GM19238 (cell line): ENCODE measurements around the gene PCSK5.
"Not testable (repeated sequence)": the region's sequence is repeated elsewhere in the genome, so short reads cannot be mapped to it uniquely, and the experiment has no call there.

Source experiments
- DNase-seq: peaks from one replicate; pipeline ENCODE4 v3.0.0; 2011; ENCODE audit warnings: low spot score; ENCODE audit not compliant: insufficient read length

Gene PCSK5

DNA sequence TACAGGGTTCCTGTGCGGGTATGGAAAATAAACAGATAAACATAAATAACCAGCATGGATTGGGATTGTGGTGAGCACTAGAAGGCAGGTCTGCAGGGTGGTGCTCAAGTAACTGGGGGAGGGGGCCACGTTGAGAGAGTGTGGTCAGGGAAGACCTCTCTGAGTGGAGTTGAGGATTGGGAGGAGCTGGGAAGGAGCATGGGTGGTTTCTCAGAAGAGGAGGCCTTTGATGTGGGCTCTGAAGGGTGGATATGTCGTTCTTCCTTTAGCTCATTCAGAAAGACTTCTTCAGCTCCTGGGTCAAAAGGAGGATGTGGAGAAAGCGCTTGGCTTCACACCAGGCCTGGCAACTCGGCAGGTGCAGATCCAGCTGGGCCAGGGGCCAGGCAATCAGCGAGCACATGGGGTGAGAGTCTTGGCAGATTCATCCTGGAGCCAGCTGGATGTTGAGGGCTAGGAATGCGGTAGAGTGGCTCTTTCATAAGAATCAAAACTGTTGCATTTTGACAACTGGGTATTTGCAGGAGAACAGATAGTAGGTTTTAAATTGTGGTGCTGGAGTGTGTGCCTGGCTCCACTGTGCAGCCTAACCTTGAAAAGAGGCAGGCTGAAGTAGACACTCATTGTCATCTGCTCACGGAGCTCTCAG is 71.7 kb downstream of the PCSK5 start:
- no peak for DNase-seq

DNA sequence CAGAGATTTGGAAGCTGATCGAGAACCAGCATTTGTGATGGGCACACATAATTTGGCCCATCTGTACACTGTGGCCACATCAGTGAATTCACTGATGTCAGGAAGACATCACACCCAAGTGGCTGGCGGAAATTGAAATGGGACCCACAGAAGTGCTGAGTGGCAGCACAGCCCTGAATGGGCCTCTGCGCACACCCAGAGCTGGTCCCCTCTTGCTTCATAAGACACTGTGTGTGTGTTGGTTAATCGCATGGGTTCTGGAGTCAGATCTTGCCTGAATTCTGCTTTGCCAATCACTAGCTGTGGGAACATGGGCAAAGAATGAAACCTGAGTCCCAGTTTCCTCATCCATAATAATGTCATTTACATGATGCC is 72.2 kb downstream of the PCSK5 start:
- no peak for DNase-seq

DNA sequence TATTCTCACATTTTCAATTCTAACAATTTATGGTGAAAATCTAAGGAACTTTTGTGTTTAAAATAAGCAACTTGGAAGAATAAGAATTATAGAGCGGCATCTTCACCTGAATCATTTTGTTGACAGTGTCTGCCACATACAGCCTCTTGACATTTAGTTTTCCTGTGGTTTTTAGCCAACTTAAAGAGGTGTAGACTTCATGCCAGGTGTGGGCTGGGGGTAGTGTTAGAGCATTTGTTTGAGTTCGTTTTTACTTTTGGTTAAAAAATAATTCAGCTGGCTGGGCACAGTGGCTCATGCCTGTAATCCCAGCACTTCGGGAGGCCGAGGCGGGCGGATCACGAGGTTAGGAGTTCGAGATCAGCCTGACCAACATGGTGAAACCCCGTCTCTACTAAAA is 72.8 kb downstream of the PCSK5 start:
- not testable (repeated sequence) for DNase-seq

DNA sequence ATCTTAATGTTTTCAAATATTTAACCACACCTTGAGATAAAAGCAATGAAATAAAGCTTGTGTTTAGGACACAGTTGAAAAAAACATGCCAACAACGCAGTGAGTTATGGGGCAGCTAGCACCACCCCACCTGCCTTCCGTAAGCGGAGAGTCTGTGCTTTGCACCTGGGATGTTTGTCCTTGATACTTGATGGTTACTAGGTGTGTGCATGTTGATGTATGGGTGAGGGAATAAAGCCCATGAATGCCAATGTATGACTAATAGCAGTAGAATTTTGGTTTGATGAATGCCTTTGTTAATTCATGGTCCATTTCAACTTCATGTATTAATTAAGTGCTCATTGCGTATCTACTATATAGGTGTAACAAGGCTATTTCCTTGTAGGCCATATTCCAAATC is 74.0 kb downstream of the PCSK5 start:
- DNase-seq: no peak

DNA sequence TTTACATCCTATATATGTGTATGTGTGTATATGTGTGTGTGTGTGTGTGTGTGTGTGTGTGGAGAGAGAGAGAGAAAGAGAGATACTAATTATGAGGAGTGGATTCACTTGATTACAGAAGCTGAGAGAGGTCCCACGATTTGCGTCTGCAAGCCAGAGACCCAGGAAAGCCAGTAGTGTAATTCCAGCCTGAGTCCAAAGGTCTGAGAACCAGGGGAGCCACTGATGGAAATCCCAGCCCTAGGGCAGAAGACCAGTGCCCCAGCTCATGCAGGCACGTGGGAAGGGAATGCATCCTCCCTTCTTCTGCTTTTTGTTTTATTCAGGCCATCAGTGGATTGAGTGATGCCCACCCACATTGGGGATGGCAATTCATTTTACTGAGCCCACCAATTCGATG is 74.8 kb downstream of the PCSK5 start:
- no peak for DNase-seq

DNA sequence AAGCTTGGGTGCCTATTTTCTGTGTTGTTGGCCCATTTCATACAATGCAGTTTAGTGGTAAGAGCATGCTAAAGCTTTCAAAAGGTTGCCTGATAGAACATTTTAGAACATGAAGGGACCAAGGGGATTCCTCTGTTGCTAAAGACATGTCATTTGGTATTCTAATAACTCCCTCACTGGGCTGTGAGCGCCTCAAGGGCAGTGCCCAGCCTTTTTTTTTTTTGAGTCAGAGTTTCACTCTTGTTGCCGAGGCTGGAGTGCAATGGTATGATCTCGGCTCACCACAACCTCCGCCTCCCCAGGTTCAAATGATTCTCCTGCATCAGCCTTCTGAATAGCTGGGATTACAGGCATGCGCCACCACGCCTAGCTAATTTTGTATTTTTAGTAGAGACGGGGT is 77.1 kb downstream of the PCSK5 start:
- no peak for DNase-seq

DNA sequence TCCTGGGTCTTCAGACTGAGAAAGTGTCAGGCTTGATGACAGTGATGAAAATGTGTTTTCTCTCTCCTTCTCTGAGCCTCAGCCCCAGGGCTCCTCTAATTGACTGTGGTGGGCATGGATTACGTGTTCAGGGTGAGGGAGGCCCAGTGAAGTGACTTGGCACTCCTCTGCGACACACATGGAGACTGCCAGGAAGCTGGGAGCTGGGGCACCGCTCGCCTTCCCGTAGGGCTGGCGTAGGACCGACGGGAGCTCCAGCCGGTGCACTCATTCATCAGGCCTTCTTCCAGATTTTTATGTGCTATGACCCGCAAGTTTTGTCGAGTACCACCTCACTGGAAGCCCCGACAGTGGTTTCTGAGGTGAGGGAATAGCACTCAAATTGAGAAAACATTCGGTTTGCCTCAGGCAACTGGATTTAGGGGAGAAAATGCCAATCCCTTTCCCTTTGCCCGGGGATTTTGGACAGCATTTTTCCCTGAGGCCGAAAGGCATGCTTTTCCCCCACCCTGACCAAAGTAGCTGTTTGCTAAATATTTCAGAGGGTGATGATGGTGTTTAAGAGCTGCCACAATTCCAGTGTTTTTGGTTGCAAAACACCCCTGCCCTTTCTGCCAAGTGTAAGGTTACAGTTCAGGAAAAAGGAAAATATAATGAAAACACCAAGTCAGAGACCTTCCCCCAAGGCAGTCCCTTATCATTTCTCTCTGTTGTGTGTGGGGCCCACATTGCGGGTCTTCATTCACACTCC is 83.7 kb downstream of the PCSK5 start:
- DNase-seq: no peak

DNA sequence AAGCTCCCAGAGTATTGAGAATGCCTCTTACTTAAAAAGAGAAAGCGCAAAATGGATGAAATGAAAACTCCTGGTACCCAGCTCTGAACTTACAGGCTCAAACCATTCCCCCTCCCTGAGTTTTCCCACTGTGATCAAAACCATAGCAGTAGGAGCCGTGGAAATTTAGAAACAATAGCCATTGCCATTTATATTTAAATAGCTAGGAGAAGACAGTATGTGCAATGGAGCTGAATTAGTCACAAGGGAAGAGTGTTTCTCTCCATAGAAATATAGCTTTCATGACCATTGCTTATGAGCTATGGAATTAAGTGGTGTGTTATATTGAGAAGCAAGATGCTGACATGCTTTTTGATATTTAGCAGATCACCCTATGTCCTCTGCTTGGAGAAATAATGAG is 84.6 kb downstream of the PCSK5 start:
- DNase-seq: no peak

DNA sequence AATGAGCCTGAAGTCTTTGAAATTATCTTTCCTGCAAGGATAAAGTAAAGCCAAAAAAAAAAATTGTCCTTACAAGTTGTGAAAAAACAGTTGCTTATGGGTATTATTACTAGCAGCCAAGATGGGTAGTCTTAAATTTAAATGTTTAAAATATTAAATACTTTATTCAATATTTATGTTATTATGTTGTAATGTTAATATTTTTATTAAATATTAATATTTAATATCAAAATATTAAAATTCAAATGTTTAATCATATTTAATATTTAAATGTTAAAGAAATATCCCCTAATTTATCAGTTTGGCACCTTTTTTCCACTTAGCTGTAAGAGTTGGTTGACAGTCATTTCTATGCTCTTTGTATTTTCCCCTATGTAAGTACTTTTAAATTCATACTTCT is 86.1 kb downstream of the PCSK5 start:
- no peak for DNase-seq

DNA sequence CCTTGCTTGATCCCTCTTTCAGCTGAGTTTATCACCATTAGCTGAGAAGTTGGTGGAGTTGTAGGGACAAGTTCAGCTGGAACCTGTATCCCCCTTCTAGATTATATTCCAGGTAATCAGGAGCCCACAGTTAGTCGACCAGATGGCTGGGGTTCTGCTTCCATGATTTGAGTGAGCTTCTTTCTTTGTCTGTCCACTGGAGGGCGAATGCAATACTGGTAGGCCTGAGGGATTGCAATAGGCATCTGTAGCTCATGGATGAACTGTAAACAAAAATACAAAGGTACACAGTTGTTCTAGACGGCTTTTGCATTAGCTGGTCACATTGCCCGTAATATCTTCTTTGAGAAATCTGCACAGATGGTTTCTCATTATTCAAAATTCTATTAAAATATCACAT is 88.9 kb downstream of the PCSK5 start:
- no peak for DNase-seq

DNA sequence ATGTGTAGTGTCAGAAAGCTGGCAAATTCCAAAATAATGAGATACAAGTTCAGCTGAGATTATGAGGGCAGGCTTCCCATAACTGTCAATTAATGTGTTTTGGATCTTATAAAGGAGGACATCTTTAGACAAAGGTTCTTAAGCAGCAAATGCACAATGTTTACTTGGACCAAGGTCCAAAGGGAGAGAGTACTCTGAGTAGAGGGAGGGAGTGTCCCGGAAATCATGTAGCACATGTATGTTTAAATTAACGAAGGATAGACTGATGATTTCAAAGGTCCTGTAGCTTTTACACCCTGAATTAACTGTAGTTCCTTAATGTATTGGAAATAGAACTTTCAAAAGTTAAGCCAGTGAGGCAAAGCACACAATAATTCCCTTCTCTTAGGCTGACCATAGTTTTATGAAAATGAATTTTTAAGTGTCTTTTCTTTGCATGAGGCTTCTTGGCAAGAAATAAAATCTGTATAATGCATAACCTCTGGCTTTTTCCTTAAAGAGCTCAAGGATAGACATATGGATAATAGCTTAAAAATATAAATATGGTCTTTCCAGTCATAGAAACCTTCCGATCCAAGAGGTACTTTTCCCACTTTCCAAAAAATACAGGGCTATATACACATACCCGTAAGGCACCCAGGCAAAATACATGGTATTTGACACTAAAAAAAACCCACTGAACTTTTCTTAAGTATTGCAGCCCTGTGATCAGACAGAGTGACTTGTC is 93.0 kb downstream of the PCSK5 start:
- DNase-seq: no peak

DNA sequence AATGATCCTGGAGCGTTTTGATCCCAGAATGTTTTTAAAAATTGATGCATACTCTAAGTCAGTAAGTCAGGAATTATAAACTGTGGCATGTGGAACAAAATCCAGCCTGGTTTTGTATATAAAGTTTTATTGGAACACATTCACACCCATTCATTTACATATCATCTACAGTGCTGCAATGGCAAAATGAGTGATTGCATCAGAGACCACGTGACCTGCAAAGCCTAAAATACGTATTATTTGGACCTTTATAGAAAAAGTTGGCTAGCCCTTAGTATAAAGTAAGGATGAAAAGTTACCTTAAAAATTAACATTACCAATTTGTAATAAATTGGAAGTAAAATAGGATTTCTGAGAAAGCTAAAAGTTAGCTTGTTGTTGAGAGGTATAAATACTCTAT is 95.0 kb downstream of the PCSK5 start:
- no peak for DNase-seq

DNA sequence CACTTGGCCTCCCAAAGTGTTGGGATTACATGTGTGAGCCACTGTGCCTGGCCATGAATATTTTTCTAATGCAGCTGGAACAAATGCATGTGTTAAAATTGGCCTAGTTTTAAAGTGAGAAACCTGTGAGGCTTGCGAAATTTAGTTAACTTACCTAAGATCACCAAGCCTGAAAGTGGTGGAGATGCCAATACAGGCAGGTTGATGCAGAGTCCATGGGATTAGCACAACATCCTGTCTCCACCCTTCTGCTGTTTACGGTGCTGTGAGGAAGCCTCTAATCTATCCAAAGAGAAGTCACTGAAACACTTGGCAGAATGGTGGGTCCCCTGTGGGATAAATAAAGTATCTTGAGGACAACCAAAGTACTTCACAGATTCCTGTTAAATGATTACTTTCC is 98.2 kb downstream of the PCSK5 start:
- DNase-seq: no peak

DNA sequence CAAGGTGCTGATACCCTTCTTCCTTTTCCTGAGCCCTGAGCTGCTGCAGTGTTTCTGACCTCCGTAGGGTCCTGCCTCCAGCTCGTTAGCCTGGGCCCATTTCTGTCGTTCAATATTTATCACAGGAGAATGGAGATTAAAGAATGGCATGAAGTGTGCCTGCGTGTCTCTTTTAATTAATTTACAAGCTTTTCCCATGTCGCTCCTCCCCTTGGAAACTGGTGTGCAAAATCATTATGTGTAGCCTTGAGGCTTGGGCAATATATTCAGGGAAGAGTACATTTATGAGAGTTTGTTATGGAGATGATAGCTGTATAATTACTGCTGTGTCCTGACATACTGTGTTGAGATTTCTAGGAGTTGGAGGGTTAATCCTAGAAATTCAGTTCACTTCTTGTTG is 99.7 kb downstream of the PCSK5 start:
- no peak for DNase-seq

DNA sequence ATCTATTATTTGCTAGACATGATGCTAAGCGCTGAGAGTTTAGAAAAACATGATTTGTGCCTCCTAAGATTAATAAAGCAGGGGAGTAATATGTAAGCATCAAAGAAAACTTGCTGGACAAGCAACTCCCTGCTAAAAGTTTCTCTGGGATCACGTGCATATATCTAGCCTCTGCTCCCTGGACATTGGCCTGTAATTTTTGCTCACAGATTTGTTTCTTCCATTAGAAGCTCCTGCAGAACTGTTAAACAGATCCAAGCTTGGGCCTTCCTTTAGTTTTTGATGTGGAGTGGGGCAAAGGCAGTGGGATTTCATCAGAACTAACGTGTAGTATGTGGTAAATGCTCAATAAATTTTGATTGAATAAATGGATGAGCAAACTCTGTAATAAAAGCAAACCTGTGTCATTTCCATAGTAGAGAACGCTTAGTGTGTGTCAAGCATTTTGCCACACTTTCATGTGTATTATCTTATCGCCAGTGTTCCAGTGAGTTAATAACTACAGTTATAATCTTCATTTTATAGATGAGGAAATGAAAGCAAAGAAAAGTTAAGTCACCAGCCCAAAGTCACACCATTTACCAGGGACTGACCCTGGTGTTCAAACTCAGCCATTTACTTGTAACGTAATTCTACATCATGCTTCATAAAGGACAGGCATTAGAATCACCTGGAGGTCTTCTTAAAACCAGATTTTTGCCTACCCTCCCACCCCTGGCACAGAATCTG is 100.3 kb downstream of the PCSK5 start:
- no peak for DNase-seq

DNA sequence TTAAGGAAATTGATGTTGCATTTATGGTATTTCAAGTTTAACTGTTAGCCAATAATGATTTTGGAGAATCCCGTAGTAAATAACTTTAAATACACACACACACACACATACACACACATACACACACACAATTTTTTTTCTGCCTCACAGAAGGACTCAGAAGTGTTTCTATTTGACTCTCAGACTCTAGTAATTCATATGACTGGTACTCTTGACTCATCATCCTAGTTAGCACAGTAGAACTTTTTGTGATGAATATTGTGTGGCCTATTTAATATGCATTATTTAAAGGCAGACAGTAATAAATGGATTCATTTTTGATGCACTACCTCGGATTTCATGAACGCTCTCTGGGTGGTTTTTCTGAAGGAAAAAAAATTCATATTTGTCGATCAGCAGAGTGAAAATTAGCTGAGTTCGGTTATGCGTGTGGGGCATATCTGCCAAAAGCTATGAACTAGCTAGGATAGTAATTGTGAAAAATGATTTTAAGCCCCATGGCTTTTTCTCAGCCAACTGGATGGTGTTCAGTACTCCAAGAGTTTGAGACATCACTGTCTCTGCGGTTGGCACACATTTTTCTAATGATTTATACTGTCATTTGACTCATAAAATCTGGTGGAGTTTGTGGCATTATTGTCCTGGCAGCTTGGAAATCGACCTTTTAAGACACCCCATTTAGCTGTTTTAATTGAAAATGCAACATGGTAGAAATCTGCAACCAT is 102.2 kb downstream of the PCSK5 start:
- no peak for DNase-seq

DNA sequence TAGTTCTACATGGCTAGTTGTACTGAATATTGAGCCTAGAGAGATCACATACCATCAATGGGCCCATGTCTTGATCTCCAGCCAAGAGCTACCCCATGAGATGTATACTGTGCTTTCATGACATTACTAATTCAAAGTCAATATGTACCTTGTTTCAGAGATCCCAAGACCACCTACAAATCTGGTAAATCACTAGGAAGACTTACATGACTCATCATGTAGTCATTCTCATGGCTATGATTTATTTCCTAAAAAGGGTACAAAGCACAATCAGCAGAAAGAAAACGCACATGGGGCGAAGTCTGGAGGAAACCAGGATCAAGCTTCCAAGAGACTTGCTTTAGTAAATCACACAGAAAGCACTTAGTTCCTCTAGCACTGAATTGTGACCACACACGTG is 103.0 kb downstream of the PCSK5 start:
- no peak for DNase-seq

DNA sequence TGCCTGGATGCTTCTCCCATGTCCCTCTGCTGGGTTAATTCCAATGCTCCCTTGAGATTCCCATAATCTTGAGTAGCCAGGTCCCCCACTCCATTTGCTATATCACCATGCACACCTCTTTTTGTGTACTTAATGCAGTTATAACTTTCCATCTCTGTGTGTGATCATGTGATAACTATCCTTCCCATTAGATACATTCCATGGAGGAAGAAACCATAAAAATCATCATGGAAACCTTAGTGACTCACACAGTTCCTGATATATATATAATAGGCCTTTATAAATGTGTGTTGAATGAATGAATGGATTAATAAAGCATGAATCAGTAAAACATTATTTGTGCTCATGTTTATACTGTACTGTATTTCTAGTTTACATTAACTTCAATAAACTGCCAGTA is 104.6 kb downstream of the PCSK5 start:
- DNase-seq: no peak

DNA sequence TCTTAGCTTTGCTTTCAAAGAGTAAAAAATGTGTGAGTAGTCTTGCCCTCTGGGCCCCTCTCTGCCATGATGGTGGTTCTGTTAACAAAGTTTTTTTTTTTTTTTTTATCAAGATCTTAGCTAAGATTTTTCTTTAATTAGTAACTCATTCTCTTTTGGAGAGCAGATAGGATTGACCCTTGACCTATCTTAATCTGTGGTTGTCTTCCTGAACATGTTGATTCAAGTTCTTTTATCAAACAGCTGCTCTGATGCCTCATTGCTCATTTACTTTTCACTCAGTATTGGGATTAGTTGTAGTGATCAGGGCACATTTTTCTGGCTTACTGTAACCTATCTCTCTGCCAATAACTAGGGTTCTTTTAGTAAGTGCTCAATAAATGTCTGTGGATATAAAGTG is 106.3 kb downstream of the PCSK5 start:
- no peak for DNase-seq

DNA sequence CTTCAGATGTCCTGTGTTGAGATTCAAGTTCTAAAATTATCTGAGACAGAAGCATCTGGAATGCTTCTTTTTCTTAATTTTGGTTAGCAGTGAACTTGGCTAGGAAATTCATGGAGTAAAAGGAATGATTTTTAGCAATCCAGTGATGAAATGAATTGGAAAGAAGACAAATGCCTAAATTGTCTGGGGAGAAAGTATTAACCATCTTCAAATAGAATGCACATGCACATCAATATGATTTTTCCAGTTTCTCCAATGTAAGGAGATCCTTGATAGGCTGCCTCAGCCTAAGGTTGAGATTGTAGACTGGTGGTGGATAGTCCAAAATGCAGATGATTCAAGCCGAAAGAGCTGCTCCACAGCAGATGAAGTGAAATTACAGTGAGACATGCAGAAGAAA is 106.7 kb downstream of the PCSK5 start:
- no peak for DNase-seq

DNA sequence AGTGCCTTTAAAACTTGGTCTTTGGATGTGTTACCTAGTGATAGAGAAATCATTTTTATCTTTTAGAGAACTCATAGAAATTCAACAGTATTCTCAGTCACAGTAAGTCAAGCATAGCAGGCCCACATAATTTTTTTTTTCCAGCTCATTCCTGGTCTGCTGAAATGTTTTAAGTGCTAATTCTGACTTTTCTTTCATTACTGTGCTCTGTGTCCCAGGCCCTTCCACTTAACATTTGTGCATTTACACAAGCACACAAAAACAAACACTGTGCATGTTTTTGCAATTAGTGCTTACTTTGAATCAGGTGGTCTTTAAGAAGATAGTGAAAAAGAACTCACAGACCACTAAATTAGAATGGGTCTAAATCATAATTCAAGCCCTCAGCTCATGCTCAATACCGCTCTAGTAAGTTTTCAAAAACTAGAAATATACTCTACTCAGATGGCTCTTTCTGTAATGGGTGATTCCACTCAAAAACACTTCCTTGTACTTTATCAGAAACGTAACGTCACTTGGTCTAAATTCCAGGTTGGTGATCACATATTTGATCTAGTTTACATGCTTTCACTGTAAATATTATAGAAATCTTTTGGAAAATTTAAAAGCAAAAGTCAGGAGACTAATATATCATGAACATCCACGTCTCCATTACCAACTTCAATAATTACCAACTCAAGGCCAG is 107.8 kb downstream of the PCSK5 start:
- DNase-seq: no peak
